Stomach smooth muscle (tissue), 2 donors: ENCODE data around the gene METRN.

Experiments
- H3K27ac ChIP-seq: one replicate; pipeline ENCODE4 v1.7.0; 2013; ENCODE audit warnings: mild to moderate bottlenecking, low read length, inconsistent platforms
- H3K27me3 ChIP-seq, 2 donors: one replicate each; pipeline ENCODE4 v1.7.0; 2013; ENCODE audit warnings: low read length in 2 of 2; ENCODE audit not compliant: insufficient read depth in 2 of 2, control insufficient read depth in 1 of 2
- H3K36me3 ChIP-seq, 2 donors: one replicate each; pipeline ENCODE4 v1.7.0; 2013; ENCODE audit warnings: low read length in 2 of 2; ENCODE audit not compliant: control insufficient read depth in 2 of 2, insufficient read depth in 2 of 2
- H3K4me1 ChIP-seq: one replicate; pipeline ENCODE4 v1.7.0; 2013; ENCODE audit warnings: low read length; ENCODE audit not compliant: control insufficient read depth, insufficient read depth
- H3K4me3 ChIP-seq, 2 donors: one replicate each; pipeline ENCODE4 v1.7.0; 2013; ENCODE audit warnings: low read length in 2 of 2
- H3K9ac ChIP-seq, 2 donors: one replicate each; pipeline ENCODE4 v1.7.0; 2013; ENCODE audit warnings: low read length in 2 of 2, mild to moderate bottlenecking in 1 of 2
- H3K9me3 ChIP-seq, 2 donors: one replicate each; pipeline ENCODE4 v1.7.0; 2013; ENCODE audit warnings: low read length in 2 of 2; ENCODE audit not compliant: control insufficient read depth in 2 of 2
- donor health status: healthy.
- donor health status: Pancreatic carcinoma.

METRN gene

DNA sequence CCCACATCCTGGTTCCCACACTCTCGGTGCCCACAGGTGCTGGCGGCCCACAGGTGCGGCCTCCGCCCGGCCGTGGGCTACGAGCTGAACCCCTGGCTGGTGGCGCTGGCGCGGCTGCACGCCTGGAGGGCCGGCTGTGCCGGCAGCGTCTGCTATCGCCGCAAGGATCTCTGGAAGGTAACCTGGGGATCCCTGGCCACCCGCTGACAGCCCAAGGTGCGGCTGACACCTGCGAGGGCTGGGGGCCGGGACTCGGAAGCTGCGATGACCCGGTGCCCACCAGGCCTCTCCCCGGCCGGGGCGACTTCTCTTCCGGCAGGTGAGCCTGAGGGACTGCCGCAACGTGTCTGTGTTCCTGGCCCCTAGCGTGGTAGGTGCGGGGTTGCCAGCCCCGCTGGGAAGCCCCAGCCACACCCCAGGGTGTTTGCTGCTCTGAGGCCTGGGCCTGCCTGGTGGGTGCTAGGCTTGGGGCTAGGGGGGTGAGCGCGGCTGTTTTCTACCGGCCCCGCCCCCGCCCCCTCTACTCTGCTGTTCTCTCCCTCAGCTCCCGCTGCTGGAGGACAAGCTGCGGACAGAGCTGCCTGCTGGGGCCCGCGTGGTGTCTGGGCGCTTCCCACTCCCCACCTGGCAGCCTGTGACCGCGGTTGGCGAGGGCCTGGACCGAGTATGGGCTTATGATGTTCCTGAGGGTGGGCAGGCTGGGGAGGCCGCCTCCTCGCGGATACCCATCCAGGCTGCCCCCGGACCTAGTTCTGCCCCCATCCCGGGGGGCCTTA lies 7.0 kb downstream of the METRN start:
- Histone ChIP-seq H3K4me1 (peaks cover 48% of the 10 kb centered on the region), H3K27ac (no peak overlapping the region)

DNA sequence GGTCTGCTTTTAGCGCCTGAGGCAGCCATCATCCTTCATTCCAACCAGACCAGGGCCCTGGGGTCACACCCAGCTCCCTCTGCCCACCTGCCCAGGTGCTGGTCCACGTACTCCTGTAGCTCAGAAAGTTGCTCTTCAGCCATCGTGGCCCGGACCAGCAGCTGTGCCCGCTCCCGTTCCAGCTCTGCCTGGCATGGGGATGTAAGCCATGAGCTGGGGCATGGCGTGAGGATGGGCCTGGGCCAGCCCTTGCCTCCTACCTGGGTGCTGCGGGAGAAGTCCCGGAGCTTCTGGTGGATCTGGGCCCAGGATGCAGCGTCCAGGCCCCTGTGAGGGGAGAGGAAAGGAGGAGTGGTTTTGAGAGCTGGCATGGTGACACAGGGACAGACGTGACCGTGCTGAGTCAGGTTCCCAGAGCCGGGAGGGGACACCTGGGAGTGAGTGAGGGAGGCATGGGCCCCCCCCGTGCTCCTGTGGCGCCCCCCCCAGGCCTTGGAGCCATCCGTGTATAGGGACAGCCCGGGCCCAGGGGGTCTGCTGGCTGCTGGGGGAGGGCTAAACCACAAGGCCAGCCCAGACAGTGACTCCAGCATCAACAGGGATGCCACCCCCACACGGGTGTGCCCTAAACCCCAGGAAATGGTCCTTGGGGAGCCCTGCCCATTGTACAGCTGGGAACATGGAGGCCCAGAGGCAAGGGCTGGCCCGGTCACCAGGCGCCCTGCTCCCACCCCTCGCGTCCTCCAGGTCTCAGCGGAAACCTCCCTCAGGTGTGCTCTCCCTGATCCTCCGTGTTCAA lies 8.1 kb downstream of the METRN start:
- no peaks in the 10 kb centered on the region for H3K9me3 ChIP-seq
- H3K4me1 ChIP-seq = peaks cover 51% of the 10 kb centered on the region
- H3K36me3 ChIP-seq = no peaks in the 10 kb centered on the region
- H3K4me3 ChIP-seq = no peak overlapping the region
- no peak overlapping the region for H3K9ac ChIP-seq
- no peak overlapping the region for H3K27ac ChIP-seq
- peaks cover 20 to 26% of the 10 kb centered on the region in 2 donors for H3K27me3 ChIP-seq

More for the DNA sequence above, 7.0 kb downstream of the METRN start:
- peaks cover 13 to 18% of the 10 kb centered on the region in 2 donors for H3K27me3 ChIP-seq
- no peak overlapping the region for H3K9ac ChIP-seq
- H3K36me3 ChIP-seq = no peaks in the 10 kb centered on the region
- H3K4me3 ChIP-seq = peak overlapping the region; percentile 75 to 84
- H3K9me3 ChIP-seq = no peaks in the 10 kb centered on the region

- H3K4me1 ChIP-seq = peaks cover 55% of the 10 kb centered on the region
- H3K27ac ChIP-seq = no peak overlapping the region
- H3K27me3 ChIP-seq = peaks cover 22 to 26% of the 10 kb centered on the region in 2 donors
- no peaks in the 10 kb centered on the region for H3K36me3 ChIP-seq
- no peak overlapping the region for H3K9ac ChIP-seq
- no peaks in the 10 kb centered on the region for H3K9me3 ChIP-seq
- H3K4me3 ChIP-seq = no peak overlapping the region
These were observed 8.8 kb downstream of the METRN start for GRCh38 chr16:723695-724094.

GRCh38 chr16:724188-725040 lies 9.5 kb downstream of the METRN start:
- peaks cover 50% of the 10 kb centered on the region for H3K4me1 ChIP-seq
- H3K36me3 ChIP-seq = no peaks in the 10 kb centered on the region
- peaks cover 22 to 26% of the 10 kb centered on the region in 2 donors for H3K27me3 ChIP-seq
- H3K9me3 ChIP-seq = no peaks in the 10 kb centered on the region
- H3K9ac ChIP-seq = no peak overlapping the region
- H3K4me3 ChIP-seq = no peak overlapping the region
- H3K27ac ChIP-seq = no peak overlapping the region

GRCh38 chr16:725041-725376 lies 10.1 kb downstream of the METRN start:
- H3K27ac ChIP-seq = no peak overlapping the region
- peaks cover 22 to 26% of the 10 kb centered on the region in 2 donors for H3K27me3 ChIP-seq
- H3K4me1 ChIP-seq = peaks cover 44% of the 10 kb centered on the region
- no peaks in the 10 kb centered on the region for H3K9me3 ChIP-seq
- no peak overlapping the region for H3K4me3 ChIP-seq
- no peak overlapping the region for H3K9ac ChIP-seq
- no peaks in the 10 kb centered on the region for H3K36me3 ChIP-seq

DNA sequence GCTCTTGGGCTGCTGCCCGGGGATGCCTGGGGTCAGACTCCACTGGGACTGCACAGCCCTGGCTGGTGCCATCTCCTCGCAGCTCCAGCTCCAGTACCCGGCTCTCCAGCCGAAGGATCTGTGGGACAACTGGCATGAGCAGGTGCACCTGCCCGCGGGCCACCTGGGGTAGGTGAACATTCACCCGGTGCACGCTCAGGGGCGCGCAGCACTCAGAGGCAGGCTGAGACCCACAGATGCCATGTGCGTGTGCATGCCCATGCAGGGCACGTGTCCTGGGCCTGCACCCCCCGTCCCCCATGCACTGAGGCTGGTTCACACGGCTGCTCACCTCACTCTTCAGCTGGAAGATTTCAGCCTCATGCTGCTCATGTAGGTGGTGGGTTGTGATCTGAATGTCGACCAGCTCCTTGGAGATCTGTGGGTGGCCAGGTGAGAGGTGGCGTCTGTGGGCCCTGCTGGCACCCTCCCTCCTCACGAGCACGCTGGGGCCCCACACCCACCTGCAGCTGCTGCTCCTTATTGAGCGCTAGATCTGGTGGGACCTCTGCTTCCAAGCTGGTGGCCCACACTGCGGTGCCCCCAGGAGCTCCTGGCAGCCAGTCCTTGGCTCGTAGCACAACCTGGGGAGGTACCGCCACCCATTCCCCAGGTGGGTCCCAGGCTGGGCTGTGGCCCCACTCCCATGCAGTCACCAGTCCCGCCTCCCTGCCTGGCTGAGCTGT lies 10.7 kb downstream of the METRN start:
- Histone ChIP-seq H3K27ac (no peak overlapping the region), H3K9ac (no peak overlapping the region), H3K4me3 (no peak overlapping the region), H3K27me3 (peaks cover 22 to 26% of the 10 kb centered on the region in 2 donors), H3K4me1 (peaks cover 38% of the 10 kb centered on the region), H3K9me3 (no peaks in the 10 kb centered on the region), H3K36me3 (no peaks in the 10 kb centered on the region)

- no peaks in the 10 kb centered on the region for H3K36me3 ChIP-seq
- no peak overlapping the region for H3K9ac ChIP-seq
- peaks cover 34% of the 10 kb centered on the region for H3K4me1 ChIP-seq
- H3K27me3 ChIP-seq = peaks cover 22 to 26% of the 10 kb centered on the region in 2 donors
- H3K4me3 ChIP-seq = no peak overlapping the region
- H3K27ac ChIP-seq = no peak overlapping the region
- no peaks in the 10 kb centered on the region for H3K9me3 ChIP-seq
These were observed 11.2 kb downstream of the METRN start for GRCh38 chr16:726188-726437.

DNA sequence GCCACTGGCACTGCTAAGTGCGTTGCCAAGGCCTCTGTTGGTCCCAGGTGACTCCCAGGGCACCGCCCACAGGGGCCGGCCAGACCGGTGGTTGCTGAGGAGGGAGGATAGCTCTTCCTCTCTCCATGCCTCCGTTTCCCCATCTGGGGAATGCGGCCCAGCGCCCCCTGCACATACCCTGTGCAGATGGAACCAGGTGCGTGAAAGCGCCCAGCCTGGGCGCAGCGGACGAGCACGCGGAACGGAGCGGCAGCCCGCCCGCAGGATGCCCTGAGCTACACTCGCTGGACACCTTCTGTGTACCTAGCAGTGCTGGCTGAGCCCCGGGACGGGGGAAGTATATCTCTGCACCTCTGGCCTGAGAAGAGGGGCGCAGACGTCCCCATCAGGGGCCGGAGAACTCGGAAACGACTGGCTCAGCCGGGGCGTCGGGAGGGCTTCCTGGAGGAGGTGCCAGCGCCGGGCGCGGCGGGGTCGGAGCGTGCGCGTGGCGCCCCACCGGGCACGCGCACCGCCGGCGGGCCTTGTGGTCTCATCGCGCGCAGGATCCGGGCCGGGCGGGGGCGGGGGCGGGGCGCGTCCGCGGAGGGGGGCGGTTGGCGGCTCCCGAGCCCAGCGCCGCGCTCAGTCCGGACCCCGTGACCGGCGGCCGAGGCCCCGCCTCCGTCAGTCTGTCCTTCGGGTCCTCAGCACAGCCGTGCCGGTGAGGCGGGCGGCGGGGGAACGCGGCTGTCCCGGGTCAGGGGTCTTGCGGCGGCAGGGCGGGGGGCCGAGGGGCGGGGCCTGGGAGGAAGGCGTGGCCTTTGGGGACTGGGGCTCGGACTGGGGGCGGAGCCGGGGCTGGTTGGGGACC lies 11.7 kb downstream of the METRN start, which contains the start of the genes CCDC78 and HAGHL:
TSS of gene CCDC78 (minus strand) at position 6 of the 853 bp plus-strand sequence. CDS start 76 bp downstream, outside the sequence.
TSS of gene HAGHL (plus strand) at position 669 of the 853 bp plus-strand sequence. CDS start 404 bp downstream, outside the sequence.
- Histone ChIP-seq H3K27me3 (peaks cover 22 to 26% of the 10 kb centered on the region in 2 donors), H3K36me3 (no peaks in the 10 kb centered on the region), H3K4me3 (peak within 1 kb of the TSS; percentile 19 to 69), H3K27ac (no peak within 1 kb of the TSS), H3K9ac (no peak within 1 kb of the TSS), H3K9me3 (no peaks in the 10 kb centered on the region), H3K4me1 (peaks cover 28% of the 10 kb centered on the region)

DNA sequence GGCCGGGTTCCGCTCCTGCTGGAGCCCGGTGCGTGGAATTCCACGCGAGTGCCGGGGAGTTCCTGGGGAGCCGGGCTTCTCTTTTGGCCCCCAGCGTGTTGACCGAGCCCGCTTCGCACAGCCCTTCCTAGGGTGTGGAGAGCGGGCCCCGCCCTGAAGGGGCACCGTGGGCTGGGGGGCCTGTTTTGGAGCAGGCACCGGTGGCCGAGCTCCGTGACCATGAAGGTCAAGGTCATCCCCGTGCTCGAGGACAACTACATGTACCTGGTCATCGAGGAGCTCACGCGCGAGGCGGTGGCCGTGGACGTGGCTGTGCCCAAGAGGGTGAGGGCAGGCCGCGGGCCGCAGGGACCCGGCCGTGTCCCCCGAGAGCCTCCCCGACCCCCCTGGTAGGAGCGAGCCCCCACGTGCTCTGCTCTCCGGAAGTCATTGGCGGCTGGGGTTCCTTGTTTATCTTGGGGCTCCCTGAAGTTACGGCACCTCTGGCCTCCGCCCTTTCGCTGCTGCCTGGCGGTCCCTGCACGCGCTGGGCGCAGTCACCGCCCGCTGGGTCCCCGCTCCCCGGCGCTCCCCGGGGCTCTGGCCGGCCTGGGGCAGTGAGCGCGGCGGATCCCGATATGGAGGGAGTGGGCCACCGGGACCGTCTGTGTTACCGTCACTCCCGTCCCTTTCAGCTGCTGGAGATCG lies 12.5 kb downstream of the METRN start:
- H3K4me1 ChIP-seq = peaks cover 22% of the 10 kb centered on the region
- peaks cover 22 to 26% of the 10 kb centered on the region in 2 donors for H3K27me3 ChIP-seq
- H3K4me3 ChIP-seq = peak overlapping the region; percentile 19 to 69
- no peaks in the 10 kb centered on the region for H3K9me3 ChIP-seq
- H3K9ac ChIP-seq = no peak overlapping the region
- H3K27ac ChIP-seq = no peak overlapping the region
- peaks cover 0 to 2% of the 10 kb centered on the region in 2 donors for H3K36me3 ChIP-seq
